Fibroblast of skin of abdomen (primary cell): Measurements from ENCODE around the gene LRRC3C. TPM values are rescaled to one million over a fixed set of nuclear protein-coding genes. Genes with fewer than 3 reads are reported as not detected.
"Not testable (repeated sequence)": the region's sequence is repeated elsewhere in the genome, so short reads cannot be mapped to it uniquely, and the experiment has no call there.

Experiments
- DNase-seq: peaks from one replicate; pipeline ENCODE4 v3.0.0-alpha.2; 2013
- polyA plus RNA-seq, 2 experiments: library from polyadenylated mRNA; unstranded; fragments of 120-200 nt; gene quantifications; one replicate each; pipeline ENCODE4 v1.2.1, GENCODE V29; 2013; ENCODE audit not compliant: insufficient read length in 2 of 2

Gene LRRC3C, protein sequence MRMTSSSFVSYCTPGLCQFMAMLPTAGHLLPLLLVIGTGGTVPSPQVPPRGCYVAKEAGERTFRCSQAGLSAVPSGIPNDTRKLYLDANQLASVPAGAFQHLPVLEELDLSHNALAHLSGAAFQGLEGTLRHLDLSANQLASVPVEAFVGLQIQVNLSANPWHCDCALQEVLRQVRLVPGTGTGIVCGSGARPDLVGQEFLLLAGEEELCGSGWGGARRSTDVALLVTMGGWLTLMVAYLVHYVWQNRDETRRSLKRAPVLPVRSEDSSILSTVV
- polyA plus RNA-seq (2013, experiment 1 of 2; ENCODE audit: insufficient read length) = not detected
- not detected for polyA plus RNA-seq (2013, experiment 2 of 2; ENCODE audit: insufficient read length)

- DNase-seq = peak; percentile 93
These were observed at the start of gene LRRC3C, which contains the start of gene ORMDL3 for GRCh38 chr17:39927101-39927928. Gene LRRC3C (plus strand): TSS chr17:39927732. CDS start chr17:39941524, 13,792 bp downstream. Gene ORMDL3 (minus strand): TSS chr17:39927601. CDS start chr17:39924203, 3,398 bp downstream.

GRCh38 chr17:39886102-39886501, 41.4 kb upstream of the LRRC3C start:
- not testable (repeated sequence) for DNase-seq

DNA sequence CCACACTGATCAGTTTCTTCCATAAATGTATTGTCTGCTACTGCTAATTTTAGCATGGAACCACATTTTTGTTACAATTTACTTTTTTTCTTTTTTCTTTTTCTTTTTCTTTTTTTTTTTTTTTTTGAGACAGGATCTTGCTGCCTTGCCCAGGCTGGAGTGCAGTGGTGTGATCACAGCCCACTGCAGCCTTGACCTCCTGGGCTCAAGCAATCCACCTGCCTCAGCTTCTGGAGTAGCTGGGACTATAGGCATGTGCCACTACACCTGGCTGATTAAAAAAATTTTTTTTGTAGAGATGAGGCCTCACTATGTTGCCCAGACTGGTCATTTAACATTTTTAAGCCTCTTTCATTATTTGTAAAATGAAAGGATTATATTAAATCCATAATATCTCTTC, 40.5 kb upstream of the LRRC3C start:
- no peak for DNase-seq

GRCh38 chr17:39889200-39889599, 38.3 kb upstream of the LRRC3C start:
- DNase-seq = no peak

GRCh38 chr17:39894681-39895376, 32.7 kb upstream of the LRRC3C start:
- DNase-seq = no peak

DNA sequence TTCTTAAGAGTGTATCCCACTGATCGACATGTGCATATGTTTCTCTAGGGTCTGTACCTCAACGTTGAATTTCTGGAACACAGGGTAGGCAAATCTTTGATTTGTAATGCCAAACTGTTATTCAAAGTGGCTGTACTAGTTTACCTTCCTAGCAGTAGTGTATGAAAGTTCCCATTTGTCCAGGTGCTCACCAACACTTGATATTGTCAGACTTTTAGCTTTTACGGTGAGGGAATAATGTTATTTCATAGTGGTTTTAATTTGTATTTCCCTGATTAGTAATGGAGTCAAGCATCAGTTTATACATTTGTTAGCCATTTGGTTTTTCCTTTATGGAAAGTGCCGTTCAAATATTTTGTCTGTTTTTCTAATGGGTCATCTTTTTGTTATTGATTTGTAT, 29.4 kb upstream of the LRRC3C start:
- DNase-seq = no peak

GRCh38 chr17:39899215-39899614, 28.3 kb upstream of the LRRC3C start:
- no peak for DNase-seq

DNA sequence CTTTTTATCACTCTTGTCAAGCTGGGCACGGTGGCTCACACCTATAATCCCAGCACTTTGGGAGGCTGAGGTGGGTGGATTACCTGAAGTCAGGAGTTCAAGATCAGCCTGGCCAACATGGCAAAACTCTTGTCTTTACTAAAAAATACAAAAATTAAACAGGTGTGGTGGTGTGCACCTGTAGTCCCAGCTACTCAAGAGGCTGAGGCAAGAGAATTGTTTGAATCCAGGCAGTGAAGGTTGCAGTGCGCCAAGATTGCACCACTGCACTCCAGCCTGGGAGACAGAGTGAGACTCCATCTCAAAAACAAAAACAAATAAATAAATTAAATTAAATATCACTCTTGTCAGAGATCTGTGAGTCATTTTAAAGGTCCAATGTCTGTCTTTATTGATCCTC, 25.5 kb upstream of the LRRC3C start:
- DNase-seq = not testable (repeated sequence)

- peak; percentile 24 for DNase-seq
These were observed 24.2 kb upstream of the LRRC3C start for GRCh38 chr17:39903158-39903884.

DNA sequence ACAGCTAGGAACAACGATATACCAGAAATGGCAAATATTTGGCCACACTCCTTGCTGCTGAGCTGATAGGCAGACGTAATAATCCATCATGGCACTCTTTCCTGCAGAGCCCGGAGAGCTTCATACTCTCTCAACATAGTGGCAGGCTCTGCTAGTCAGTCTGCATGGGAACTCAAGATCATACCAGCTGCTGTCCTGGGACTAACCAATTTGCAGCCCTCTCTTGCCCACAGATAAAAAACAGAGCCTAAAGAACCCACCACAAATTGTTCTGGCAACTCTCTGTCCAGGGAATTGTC, 22.6 kb upstream of the LRRC3C start:
- no peak for DNase-seq

DNA sequence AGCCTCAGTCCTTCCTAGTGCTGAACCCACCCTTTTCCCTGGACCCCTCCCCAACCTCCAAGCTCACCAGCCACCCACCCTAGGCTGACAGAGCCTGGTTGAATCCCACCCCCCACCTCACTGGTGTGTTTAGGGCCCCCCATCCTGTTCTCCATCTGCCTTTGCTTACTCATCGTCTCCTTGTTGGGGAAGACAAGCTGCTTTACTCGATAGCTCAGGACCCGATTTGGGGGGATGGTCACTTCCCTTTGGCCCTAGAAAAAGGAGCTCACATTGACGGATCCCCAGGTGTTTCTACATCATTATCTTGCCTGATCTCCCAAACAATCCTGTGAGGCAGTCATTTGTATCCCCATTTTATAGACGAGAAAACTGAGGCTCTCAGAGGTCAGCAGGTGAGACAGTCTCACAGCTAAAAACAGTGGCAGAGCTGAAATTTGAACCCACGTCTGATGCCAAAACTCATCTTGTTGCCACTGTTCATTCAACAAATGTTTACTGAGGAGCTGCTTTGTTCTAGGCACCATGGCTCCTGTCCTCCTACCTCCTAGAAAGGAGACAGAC, 18.7 kb upstream of the LRRC3C start:
- no peak for DNase-seq

DNA sequence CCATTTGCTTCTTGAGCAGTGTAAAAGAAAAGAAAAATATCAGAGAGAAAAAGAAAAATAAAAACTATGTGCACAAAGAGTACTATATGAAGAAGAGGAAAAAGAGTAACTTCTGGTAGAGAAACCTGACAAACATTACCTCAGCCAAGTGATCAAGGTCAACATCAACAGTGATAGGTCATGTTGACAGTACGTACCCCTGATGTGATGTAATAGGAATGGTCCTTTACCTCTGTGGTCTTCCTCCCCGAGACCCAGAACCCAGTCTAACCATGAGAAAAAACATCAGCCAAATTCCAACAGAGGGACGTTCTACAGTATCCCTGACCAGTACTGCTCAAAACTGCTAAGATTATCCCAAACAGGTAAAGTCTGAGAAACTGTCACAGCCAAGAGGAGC, 13.5 kb upstream of the LRRC3C start:
- DNase-seq = no peak

DNA sequence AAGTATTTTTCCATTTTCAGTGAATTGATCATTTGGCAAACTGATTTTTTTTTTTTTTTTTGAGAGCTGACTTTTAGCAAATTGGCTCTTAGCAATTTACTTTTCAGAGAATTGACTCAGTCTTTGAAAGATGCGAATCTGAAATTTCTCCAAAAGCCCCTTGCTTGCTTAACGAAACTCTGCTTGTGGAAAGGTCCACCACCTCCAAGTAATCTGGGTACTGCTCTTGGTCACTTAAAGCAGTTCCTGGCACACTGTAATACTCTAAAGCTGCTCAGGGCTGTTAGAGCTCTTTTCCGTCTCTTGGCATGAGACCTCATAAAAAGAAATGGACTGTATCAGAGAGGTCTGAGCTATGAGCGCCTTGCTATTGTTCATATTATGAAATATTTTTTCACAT, 12.0 kb upstream of the LRRC3C start:
- no peak for DNase-seq

DNA sequence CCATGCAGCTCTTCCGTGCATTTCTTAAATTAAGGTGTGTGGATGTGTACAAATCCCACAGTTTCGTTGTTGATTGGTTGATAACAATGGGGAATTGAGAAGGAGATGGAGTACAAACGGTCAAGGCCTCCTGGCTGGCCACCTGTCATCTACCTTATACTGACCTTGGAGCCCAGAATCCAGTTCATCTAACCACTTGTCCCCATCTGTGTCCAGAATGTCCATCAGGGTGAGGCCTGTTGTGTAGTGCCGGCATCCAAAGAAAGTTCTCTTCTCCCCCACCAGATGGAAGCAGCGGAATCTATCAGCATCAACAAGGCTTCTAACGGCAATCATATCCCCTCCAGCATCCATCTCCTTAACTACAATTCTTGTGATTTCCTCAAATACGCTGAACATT, 10.6 kb upstream of the LRRC3C start:
- peak; percentile 10 for DNase-seq

- DNase-seq = no peak
These were observed 8.3 kb upstream of the LRRC3C start for GRCh38 chr17:39919087-39919683.

- no peak for DNase-seq
These were observed 7.0 kb upstream of the LRRC3C start for GRCh38 chr17:39920218-39921210.

GRCh38 chr17:39921323-39921722, 6.2 kb upstream of the LRRC3C start:
- no peak for DNase-seq

GRCh38 chr17:39922006-39922405, 5.5 kb upstream of the LRRC3C start:
- DNase-seq = no peak

- DNase-seq = no peak
These were observed 4.3 kb upstream of the LRRC3C start for GRCh38 chr17:39923230-39923629.
